Neural progenitor cell (in vitro differentiated cells): ENCODE results near the gene PBX2. TPM values are rescaled to one million over a fixed set of nuclear protein-coding genes. Genes with fewer than 3 reads are reported as not detected.

Experiments
- DNase-seq: peaks from one replicate; pipeline ENCODE4 v3.0.0-alpha.2; 2016; ENCODE audit warnings: low spot score
- H2AFZ ChIP-seq: fragments of 200-600 bp; sonication (generic); replicated peaks from 2 replicates; pipeline ENCODE4 v1.6.1; 2016; ENCODE audit warnings: antibody characterized with exemption
- H3F3A ChIP-seq: fragments of 200-600 bp; sonication (generic); 2 replicates; pipeline ENCODE4 v1.6.1; 2016; ENCODE audit warnings: antibody characterized with exemption, low read depth
- H3K27ac ChIP-seq: fragments of 200-600 bp; sonication (generic); 2 replicates; pipeline ENCODE4 v1.5.1; 2016; ENCODE audit warnings: mild to moderate bottlenecking
- H3K27me3 ChIP-seq: fragments of 200-600 bp; sonication (generic); 2 replicates; pipeline ENCODE4 v1.6.1; 2016; ENCODE audit warnings: mild to moderate bottlenecking, moderate library complexity
- H3K36me3 ChIP-seq: fragments of 200-600 bp; sonication (generic); 2 replicates; pipeline ENCODE4 v1.5.1; 2016
- H3K4me1 ChIP-seq: fragments of 200-600 bp; sonication (generic); 2 replicates; pipeline ENCODE4 v1.6.1; 2016; ENCODE audit warnings: mixed run types
- H3K4me2 ChIP-seq: fragments of 200-600 bp; sonication (generic); 2 replicates; pipeline ENCODE4 v1.6.1; 2016
- H3K4me3 ChIP-seq: fragments of 200-600 bp; sonication (generic); 2 replicates; pipeline ENCODE4 v1.5.1; 2016
- H3K79me2 ChIP-seq: fragments of 200-600 bp; sonication (generic); 2 replicates; pipeline ENCODE4 v1.6.1; 2016; ENCODE audit warnings: low read depth
- H3K9ac ChIP-seq: fragments of 200-600 bp; sonication (generic); 2 replicates; pipeline ENCODE4 v1.6.1; 2016
- H3K9me3 ChIP-seq: fragments of 200-600 bp; sonication (generic); 2 replicates; pipeline ENCODE4 v1.5.1; 2016; ENCODE audit warnings: low read depth
- H4K20me1 ChIP-seq: fragments of 200-600 bp; sonication (generic); 2 replicates; pipeline ENCODE4 v1.6.1; 2016; ENCODE audit warnings: low read depth
- H3K27ac Mint-ChIP-seq: 3 replicates; pipeline ENCODE4 v1.8.0; 2021; ENCODE audit warnings: mixed read lengths
- H3K27me3 Mint-ChIP-seq: 2 replicates; pipeline ENCODE4 v1.8.0; 2022; ENCODE audit warnings: low read depth, mild to moderate bottlenecking, inconsistent platforms, moderate library complexity, mixed read lengths; ENCODE audit not compliant: insufficient read depth
- H3K36me3 Mint-ChIP-seq: 3 replicates; pipeline ENCODE4 v1.8.0; 2021; ENCODE audit warnings: mixed read lengths
- H3K4me1 Mint-ChIP-seq: 3 replicates; pipeline ENCODE4 v1.8.0; 2021; ENCODE audit warnings: mixed read lengths
- H3K4me3 Mint-ChIP-seq: 3 replicates; pipeline ENCODE4 v1.8.0; 2021; ENCODE audit warnings: mild to moderate bottlenecking, moderate library complexity, mixed read lengths
- H3K9me3 Mint-ChIP-seq: 3 replicates; pipeline ENCODE4 v1.8.0; 2020; ENCODE audit warnings: mixed read lengths
- EZH2 ChIP-seq: fragments of 200-600 bp; sonication (generic); IDR thresholded peaks from 2 replicates; pipeline ENCODE4 v1.6.1; 2017; ENCODE audit warnings: antibody characterized with exemption, mild to moderate bottlenecking, moderate library complexity
- EZH2phosphoT487 ChIP-seq: fragments of 200-600 bp; sonication (generic); IDR thresholded peaks from 2 replicates; pipeline ENCODE4 v1.6.1; 2017; ENCODE audit warnings: antibody characterized with exemption
- total RNA-seq: library from RNA; depleted of rRNA; stranded (reverse); fragments of >200 nt; gene quantifications from 2 replicates; pipeline ENCODE4 v1.2.3, GENCODE V29; 2015; ENCODE audit warnings: low replicate concordance
- TF ChIP-seq, protein P1 (sequence below): fragments of 200-600 bp; sonication (generic); IDR thresholded peaks from 2 replicates; pipeline ENCODE4 v1.5.1; 2017; ENCODE audit warnings: antibody characterized with exemption, mild to moderate bottlenecking

The PBX2 gene
- total RNA-seq, 1 donor from 2014 or later = 53.3 TPM

DNA sequence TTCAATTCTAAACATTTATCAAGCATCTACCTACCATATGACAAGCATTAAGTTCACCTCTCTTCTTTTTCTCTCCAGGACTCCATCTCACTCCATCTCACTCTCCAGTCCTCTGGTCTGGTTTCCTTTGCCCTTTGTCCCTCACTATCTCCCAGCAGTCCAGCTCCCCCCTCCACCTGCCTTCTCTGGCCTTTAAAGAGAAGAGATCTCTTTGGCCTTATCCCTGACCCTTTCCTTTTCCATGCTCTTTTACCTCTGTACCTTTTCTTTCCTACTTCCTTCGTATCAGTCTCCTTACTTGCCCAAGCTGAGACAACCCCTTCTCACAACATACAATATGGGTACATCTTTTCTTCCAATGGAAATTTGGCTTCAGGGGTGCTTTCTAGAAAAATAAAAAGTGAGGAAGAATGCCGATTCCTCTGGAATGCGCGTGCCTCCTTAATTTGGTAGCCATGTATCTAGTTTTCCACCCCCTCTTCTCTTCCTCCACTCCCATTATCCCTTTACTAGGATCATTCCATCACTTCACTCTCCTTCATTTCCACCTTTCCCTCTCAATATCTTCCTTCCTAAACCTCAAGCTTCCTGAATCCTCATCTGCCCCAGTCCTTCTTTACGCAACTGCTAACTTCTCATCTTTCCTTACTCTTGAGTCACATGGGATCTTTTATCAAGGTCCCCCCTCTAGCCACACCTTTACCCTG lies 13.4 kb downstream of the PBX2 start:
- no peak for DNase-seq
- Histone ChIP-seq H3K27ac (peak overlapping the region; percentile 93), H3K4me2 (peak overlapping the region; percentile 93), H3K79me2 (peaks cover 66% of the 10 kb centered on the region), H4K20me1 (peaks cover 31% of the 10 kb centered on the region), H3K9ac (peak overlapping the region; percentile 40), H3F3A (peaks cover 20% of the 10 kb centered on the region), H3K4me3 (peak overlapping the region; percentile 99), H3K4me1 (peaks cover 24% of the 10 kb centered on the region), H3K27me3 (no peaks in the 10 kb centered on the region), H3K9me3 (no peaks in the 10 kb centered on the region), H3K36me3 (no peaks in the 10 kb centered on the region), H2AFZ (peak overlapping the region; percentile 42)
- peaks cover 9% of the 10 kb centered on the region for H3K27me3 Mint-ChIP-seq
- peak overlapping the region; percentile 90 for H3K27ac Mint-ChIP-seq
- H3K4me1 Mint-ChIP-seq = peaks cover 38% of the 10 kb centered on the region
- H3K36me3 Mint-ChIP-seq = peaks cover 13% of the 10 kb centered on the region
- TF ChIP-seq EZH2 = no peak
- TF ChIP-seq EZH2phosphoT487 = no peak
- TF ChIP-seq, protein P1, sequence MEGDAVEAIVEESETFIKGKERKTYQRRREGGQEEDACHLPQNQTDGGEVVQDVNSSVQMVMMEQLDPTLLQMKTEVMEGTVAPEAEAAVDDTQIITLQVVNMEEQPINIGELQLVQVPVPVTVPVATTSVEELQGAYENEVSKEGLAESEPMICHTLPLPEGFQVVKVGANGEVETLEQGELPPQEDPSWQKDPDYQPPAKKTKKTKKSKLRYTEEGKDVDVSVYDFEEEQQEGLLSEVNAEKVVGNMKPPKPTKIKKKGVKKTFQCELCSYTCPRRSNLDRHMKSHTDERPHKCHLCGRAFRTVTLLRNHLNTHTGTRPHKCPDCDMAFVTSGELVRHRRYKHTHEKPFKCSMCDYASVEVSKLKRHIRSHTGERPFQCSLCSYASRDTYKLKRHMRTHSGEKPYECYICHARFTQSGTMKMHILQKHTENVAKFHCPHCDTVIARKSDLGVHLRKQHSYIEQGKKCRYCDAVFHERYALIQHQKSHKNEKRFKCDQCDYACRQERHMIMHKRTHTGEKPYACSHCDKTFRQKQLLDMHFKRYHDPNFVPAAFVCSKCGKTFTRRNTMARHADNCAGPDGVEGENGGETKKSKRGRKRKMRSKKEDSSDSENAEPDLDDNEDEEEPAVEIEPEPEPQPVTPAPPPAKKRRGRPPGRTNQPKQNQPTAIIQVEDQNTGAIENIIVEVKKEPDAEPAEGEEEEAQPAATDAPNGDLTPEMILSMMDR = no peak
- H3K9me3 Mint-ChIP-seq = no peaks in the 10 kb centered on the region
- peak overlapping the region; percentile 97 for H3K4me3 Mint-ChIP-seq

DNA sequence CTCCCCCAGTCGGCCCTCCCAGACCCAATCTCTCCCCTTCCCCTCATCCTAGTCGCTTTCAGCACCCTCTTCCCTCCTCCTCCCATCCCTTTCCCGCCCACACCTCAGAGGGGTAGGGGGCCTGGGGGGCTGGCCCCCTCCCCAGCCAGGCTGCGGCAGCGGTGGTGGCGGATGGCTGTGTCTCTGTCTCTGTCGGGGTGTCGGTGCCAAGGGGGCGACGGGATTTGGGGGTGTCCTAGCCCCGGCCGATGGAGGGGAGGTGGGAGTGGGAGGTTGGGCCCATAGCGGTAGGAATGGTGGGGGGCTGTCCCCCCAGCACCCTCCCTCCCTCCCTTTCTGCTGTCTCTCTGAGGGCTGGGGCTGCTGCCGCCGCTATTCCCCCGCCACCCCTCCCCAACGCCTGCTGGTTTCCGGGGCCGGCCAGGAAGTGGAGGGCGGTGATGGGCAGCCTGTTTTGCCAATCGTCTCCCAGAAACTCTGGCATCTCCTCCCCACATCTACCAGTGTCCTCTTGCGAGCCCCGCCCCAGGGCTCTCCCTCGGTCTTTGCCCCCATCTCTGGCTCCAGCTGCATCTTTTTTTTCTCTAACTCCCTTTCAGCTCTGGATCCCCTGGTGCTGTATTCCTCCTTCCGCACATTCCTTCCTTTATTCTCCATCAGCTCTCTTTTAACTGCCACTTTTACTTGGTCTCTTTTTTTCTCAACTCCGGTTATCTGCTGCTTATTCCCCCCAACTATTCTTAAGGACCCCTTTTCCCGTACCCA lies 14.1 kb downstream of the PBX2 start, which contains the start of gene AGPAT1:
Gene AGPAT1 (minus strand): TSS at position 374 of the 765 bp plus-strand sequence. CDS start 4,588 bp downstream, outside the sequence.
- Histone ChIP-seq H3K79me2 (peaks cover 67% of the 10 kb centered on the region), H3K4me3 (peak within 1 kb of the TSS; percentile 99), H3K27ac (peak within 1 kb of the TSS; percentile 93), H4K20me1 (peaks cover 31% of the 10 kb centered on the region), H2AFZ (no peak within 1 kb of the TSS), H3K4me1 (peaks cover 24% of the 10 kb centered on the region), H3K9ac (peak within 1 kb of the TSS; percentile 97), H3K9me3 (no peaks in the 10 kb centered on the region), H3K27me3 (no peaks in the 10 kb centered on the region), H3K36me3 (no peaks in the 10 kb centered on the region), H3K4me2 (peak within 1 kb of the TSS; percentile 93), H3F3A (peaks cover 20% of the 10 kb centered on the region)
- peak; percentile 97 for DNase-seq
- Mint-ChIP-seq H3K27ac (peak within 1 kb of the TSS; percentile 90), H3K4me1 (peaks cover 38% of the 10 kb centered on the region), H3K9me3 (no peaks in the 10 kb centered on the region), H3K4me3 (peak within 1 kb of the TSS; percentile 97), H3K36me3 (peaks cover 18% of the 10 kb centered on the region), H3K27me3 (peaks cover 8% of the 10 kb centered on the region)
- TF ChIP-seq, protein P1 = no peak
- TF ChIP-seq EZH2phosphoT487 = no peak
- no peak for TF ChIP-seq EZH2

DNA sequence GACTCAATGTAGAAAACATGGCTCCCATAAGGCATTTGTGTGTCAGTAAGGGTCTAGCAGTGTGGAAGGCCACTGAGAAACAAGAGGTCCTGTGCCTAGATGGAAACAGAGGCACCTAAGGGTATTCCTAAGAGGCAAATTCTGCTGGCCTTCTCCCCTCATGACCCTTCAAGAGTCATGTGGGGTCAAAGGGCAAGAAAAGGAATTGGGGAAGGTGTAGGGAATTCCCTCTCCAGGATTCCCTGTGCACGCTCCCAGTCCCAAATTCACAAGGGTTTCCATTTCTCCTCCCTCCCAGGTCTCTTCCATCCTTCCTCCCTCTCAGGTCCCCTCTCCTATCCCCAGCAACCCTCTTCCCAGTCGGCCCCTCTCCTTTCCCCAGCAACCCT lies 14.7 kb downstream of the PBX2 start:
- TF ChIP-seq, protein P1 = no peak
- no peak for TF ChIP-seq EZH2phosphoT487
- Histone ChIP-seq H3K79me2 (peaks cover 67% of the 10 kb centered on the region), H2AFZ (no peak overlapping the region), H3K36me3 (no peaks in the 10 kb centered on the region), H3K9ac (peak overlapping the region; percentile 97), H3K9me3 (no peaks in the 10 kb centered on the region), H3K4me3 (peak overlapping the region; percentile 99), H3K27ac (peak overlapping the region; percentile 49), H3F3A (peaks cover 20% of the 10 kb centered on the region), H3K4me2 (peak overlapping the region; percentile 93), H4K20me1 (peaks cover 31% of the 10 kb centered on the region), H3K4me1 (peaks cover 24% of the 10 kb centered on the region), H3K27me3 (no peaks in the 10 kb centered on the region)
- Mint-ChIP-seq H3K9me3 (no peaks in the 10 kb centered on the region), H3K36me3 (peaks cover 17% of the 10 kb centered on the region), H3K4me3 (peak overlapping the region; percentile 97), H3K27me3 (peaks cover 4% of the 10 kb centered on the region), H3K4me1 (peaks cover 35% of the 10 kb centered on the region), H3K27ac (peak overlapping the region; percentile 83)
- no peak for DNase-seq
